GM18508 (cell line): Measurements from ENCODE around the gene ACSF3.

ENCODE experiments used
- ATAC-seq: cut with Tn5 transposase; IDR thresholded peaks from one replicate; pipeline ENCODE4 v1.9.1; 2021; ENCODE audit warnings: moderate number of reproducible peaks; ENCODE audit not compliant: insufficient read depth, unreplicated experiment

The ACSF3 gene

GRCh38 chr16:89140401-89140800, 46.7 kb downstream of the ACSF3 start:
- no peak for ATAC-seq

- ATAC-seq = no peak
Observed at GRCh38 chr16:89140981-89141883, 47.6 kb downstream of the ACSF3 start.

GRCh38 chr16:89141884-89142267, 48.2 kb downstream of the ACSF3 start:
- no peak for ATAC-seq

- ATAC-seq = no peak
Observed at GRCh38 chr16:89142474-89143195, 49.0 kb downstream of the ACSF3 start.

DNA sequence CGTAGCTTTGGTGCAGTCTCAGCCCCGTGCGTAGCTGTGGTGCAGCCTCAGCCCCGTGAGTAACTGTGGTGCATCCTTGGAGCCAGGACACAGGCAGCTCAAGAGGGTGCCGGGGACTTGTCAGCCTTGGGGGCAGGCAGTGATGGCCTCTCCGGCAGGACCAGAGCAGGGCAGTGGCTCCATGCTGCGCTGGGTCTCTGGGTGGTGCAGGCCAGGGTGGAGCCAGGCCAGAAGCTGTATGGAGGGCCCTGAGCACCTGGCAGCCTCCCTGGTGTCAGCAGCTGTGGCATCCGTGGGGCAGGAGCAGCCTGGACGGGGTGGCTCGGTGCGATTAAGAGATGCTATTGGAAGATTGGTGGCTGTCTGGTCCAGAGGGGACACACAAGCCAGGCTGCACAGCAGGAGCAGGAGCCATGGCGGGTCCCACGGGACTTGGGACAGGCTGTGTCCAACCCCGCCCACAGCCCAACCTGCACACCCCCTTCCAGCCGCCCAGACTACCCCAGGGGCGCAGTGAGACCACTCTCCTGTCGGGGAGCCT, 49.6 kb downstream of the ACSF3 start:
- ATAC-seq = no peak

DNA sequence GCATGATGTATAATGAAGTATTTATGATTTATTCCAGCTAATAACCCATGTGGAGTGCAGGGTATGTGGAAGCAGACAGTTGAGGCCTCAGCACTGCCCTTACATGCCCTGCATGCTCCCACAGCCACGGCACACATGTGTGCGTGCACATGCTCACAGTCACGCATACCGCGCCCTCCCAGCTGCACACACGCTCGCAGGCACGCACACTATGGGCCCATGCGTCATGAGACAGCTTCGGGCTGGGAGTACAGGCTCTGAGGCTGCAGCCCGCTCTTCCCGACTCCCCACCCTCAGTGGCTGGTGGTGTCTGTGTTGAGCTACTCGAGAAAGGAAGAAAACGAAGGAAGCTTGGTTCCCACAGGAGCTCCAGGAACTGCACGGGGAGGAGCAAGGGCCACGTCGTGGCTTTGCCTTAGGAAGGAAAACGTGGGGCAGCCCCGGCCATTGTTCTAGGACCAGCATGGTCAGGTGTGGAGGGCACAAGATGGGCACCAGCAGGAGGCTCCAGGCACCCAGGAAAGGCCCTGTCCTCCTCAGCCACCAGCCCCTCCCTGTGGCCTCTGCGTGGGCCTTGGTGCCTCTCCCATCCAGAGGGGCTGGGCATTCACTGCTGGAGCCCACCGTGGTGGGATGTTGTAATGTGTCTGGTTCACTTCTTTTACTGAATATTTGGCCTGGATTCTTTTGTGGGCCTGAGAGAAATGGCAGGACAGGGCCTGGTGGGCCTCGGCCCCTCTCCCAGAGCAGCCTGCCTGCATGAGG, 50.4 kb downstream of the ACSF3 start:
- no peak for ATAC-seq

- ATAC-seq = no peak
Observed at GRCh38 chr16:89144681-89145080, 51.0 kb downstream of the ACSF3 start.

DNA sequence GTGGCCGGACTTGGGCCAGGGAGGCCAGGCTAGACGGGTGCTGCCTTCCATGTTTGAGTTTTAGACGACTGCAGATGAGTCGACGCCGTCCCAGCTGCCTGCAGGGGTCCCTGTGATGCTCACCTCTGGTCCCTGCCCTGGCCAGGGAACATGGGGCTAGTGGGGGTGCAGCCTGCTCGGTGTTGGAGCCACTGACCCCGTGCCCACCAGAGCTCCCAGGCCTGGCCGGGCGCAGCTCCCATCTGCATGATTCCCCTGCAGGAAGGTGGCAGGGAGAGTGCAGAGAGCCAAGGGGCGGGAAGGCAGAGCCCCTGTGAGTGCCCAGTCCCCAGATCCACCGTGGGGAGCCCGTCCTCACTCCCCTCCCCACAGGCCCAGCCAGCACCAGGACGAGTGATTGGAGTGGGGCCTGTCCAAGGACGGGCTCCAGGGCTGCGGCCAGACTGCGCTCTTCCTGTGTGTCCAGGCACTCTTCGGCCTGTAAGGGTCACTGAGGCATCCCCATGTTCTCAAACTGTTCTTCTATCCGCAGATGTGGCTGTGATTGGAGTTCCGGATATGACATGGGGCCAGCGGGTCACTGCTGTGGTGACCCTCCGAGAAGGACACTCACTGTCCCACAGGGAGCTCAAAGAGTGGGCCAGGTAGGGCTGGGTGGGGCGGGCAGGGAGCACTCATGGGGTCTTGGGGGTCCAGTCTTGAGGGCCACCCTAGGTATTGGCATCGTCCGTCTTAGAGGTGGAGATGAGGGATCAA, 51.9 kb downstream of the ACSF3 start:
- no peak for ATAC-seq

GRCh38 chr16:89146211-89147005, 52.8 kb downstream of the ACSF3 start:
- ATAC-seq = no peak

GRCh38 chr16:89147085-89147817, 53.6 kb downstream of the ACSF3 start:
- no peak for ATAC-seq

GRCh38 chr16:89149386-89149785, 55.7 kb downstream of the ACSF3 start:
- ATAC-seq = no peak

GRCh38 chr16:89150090-89150835, 56.6 kb downstream of the ACSF3 start:
- no peak for ATAC-seq

DNA sequence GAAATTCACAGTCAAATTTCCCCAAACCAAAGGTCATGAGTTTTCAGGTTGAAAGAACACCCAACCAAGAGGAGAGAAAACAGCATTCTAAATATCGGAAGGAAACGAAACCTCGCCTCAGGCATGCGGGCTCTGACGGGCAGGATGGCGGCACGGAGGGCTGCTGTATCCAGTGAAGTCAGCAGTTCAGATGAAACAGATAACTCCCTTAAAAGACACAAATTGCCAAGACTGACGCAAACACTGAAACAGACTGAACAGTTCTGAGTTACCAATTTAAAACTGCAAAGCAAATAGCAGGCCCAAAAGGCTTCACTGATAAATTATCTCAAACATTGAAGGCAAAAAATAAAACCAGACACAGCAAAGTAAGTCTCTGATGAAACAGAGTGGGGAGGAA, 57.3 kb downstream of the ACSF3 start:
- no peak for ATAC-seq

- no peak for ATAC-seq
Observed at GRCh38 chr16:89152831-89153700, 59.4 kb downstream of the ACSF3 start.

- ATAC-seq = no peak
Observed at GRCh38 chr16:89153848-89154271, 60.2 kb downstream of the ACSF3 start.

GRCh38 chr16:89154390-89155183, 60.9 kb downstream of the ACSF3 start:
- no peak for ATAC-seq
